GM23338 (cell line): ENCODE data around the gene COL4A1. TPM values are rescaled to one million over a fixed set of nuclear protein-coding genes. Genes with fewer than 3 reads are reported as not detected.

Source experiments
- ATAC-seq: fragments of 200-7000 bp; cut with Tn5 transposase; 3 replicates; pipeline ENCODE4 v1.9.1; 2020
- DNase-seq: peaks from one replicate; pipeline ENCODE4 v3.0.0-alpha.2; 2015; ENCODE audit warnings: low spot score
- H2AFZ ChIP-seq: fragments of 200-600 bp; sonication (generic); 2 replicates; pipeline ENCODE4 v1.8.0; 2016; ENCODE audit warnings: antibody characterized with exemption, mild to moderate bottlenecking, moderate library complexity
- H3F3A ChIP-seq: fragments of 200-600 bp; sonication (generic); replicated peaks from 2 replicates; pipeline ENCODE4 v1.8.0; 2017; ENCODE audit warnings: antibody characterized with exemption, mixed run types, low read depth
- H3K27ac ChIP-seq: fragments of 200-600 bp; sonication (generic); 2 replicates; pipeline ENCODE4 v1.6.1; 2016; ENCODE audit warnings: low read depth
- H3K27me3 ChIP-seq: fragments of 200-600 bp; sonication (generic); 2 replicates; pipeline ENCODE4 v1.8.0; 2016; ENCODE audit warnings: mild to moderate bottlenecking, mixed run types, moderate library complexity; ENCODE audit not compliant: insufficient read depth
- H3K36me3 ChIP-seq: fragments of 200-600 bp; sonication (generic); 2 replicates; pipeline ENCODE4 v1.8.0; 2016; ENCODE audit warnings: mild to moderate bottlenecking; ENCODE audit not compliant: insufficient read depth
- H3K4me1 ChIP-seq: fragments of 200-600 bp; sonication (generic); 2 replicates; pipeline ENCODE4 v1.8.0; 2016; ENCODE audit warnings: mild to moderate bottlenecking, moderate library complexity; ENCODE audit not compliant: insufficient read depth
- H3K4me2 ChIP-seq: fragments of 200-600 bp; sonication (generic); 2 replicates; pipeline ENCODE4 v1.7.1; 2017; ENCODE audit warnings: mixed run types
- H3K4me3 ChIP-seq: fragments of 200-600 bp; sonication (generic); 2 replicates; pipeline ENCODE4 v1.6.1; 2016; ENCODE audit warnings: mixed run types
- H3K79me2 ChIP-seq: fragments of 200-600 bp; sonication (generic); replicated peaks from 2 replicates; pipeline ENCODE4 v1.8.0; 2017; ENCODE audit warnings: mild to moderate bottlenecking; ENCODE audit not compliant: insufficient read depth
- H3K9me2 ChIP-seq: fragments of 200-600 bp; sonication (generic); 2 replicates; pipeline ENCODE4 v1.8.0; 2017; ENCODE audit not compliant: insufficient read depth
- H4K20me1 ChIP-seq: fragments of 200-600 bp; sonication (generic); replicated peaks from 2 replicates; pipeline ENCODE4 v1.8.0; 2017; ENCODE audit warnings: mild to moderate bottlenecking; ENCODE audit not compliant: insufficient read depth
- H3K27ac Mint-ChIP-seq: 2 replicates; pipeline ENCODE4 v1.8.0; 2020; ENCODE audit warnings: inconsistent platforms, mild to moderate bottlenecking, moderate library complexity, mixed read lengths
- H3K27me3 Mint-ChIP-seq: 3 replicates; pipeline ENCODE4 v1.8.0; 2022; ENCODE audit warnings: low read depth, mild to moderate bottlenecking, moderate library complexity, mixed read lengths, inconsistent platforms; ENCODE audit not compliant: insufficient read depth, poor library complexity
- H3K36me3 Mint-ChIP-seq: 3 replicates; pipeline ENCODE4 v1.8.0; 2021; ENCODE audit warnings: low read depth, mild to moderate bottlenecking, inconsistent platforms, moderate library complexity, mixed read lengths
- H3K4me1 Mint-ChIP-seq: 3 replicates; pipeline ENCODE4 v1.8.0; 2020; ENCODE audit warnings: mild to moderate bottlenecking, inconsistent platforms, mixed read lengths
- H3K4me3 Mint-ChIP-seq: 3 replicates; pipeline ENCODE4 v1.8.0; 2021; ENCODE audit warnings: moderate library complexity, mild to moderate bottlenecking, inconsistent platforms, mixed read lengths
- H3K9me3 Mint-ChIP-seq: 3 replicates; pipeline ENCODE4 v1.8.0; 2020; ENCODE audit warnings: moderate library complexity, mild to moderate bottlenecking, inconsistent platforms, mixed read lengths
- CREB1 ChIP-seq: fragments of 250-450 bp; sonication (Bioruptor Pico); IDR thresholded peaks from 2 replicates; pipeline ENCODE4 v1.5.0; 2020; ENCODE audit warnings: low read depth, mild to moderate bottlenecking, moderate library complexity
- EZH2 ChIP-seq: fragments of 200-600 bp; sonication (generic); IDR thresholded peaks from one replicate; pipeline ENCODE4 v1.8.0; 2017; ENCODE audit warnings: antibody characterized with exemption, mild to moderate bottlenecking, low read depth; ENCODE audit not compliant: unreplicated experiment
- EZH2phosphoT487 ChIP-seq: fragments of 200-600 bp; sonication (generic); IDR thresholded peaks from one replicate; pipeline ENCODE4 v1.8.1; 2018; ENCODE audit warnings: antibody characterized with exemption; ENCODE audit not compliant: unreplicated experiment
- JUNB ChIP-seq: IDR thresholded peaks from one replicate; pipeline ENCODE4 v1.6.1; 2016; ENCODE audit warnings: antibody characterized with exemption; ENCODE audit not compliant: unreplicated experiment
- POLR2AphosphoS5 ChIP-seq: IDR thresholded peaks from 2 replicates; pipeline ENCODE4 v1.6.1; 2016; ENCODE audit warnings: antibody characterized with exemption, low read depth
- ZNF114 ChIP-seq: fragments of 250-450 bp; sonication (Bioruptor Pico); IDR thresholded peaks from 2 replicates; pipeline ENCODE4 v1.5.0; 2020; ENCODE audit warnings: mild to moderate bottlenecking, moderate library complexity
- ZNF331 ChIP-seq: fragments of 250-450 bp; sonication (Bioruptor Pico); IDR thresholded peaks from 2 replicates; pipeline ENCODE4 v1.5.0; 2020; ENCODE audit warnings: low read depth, mild to moderate bottlenecking, moderate library complexity
- polyA plus RNA-seq: library from polyadenylated mRNA; unstranded; fragments of >200 nt; fragmentation: Nextera tagmentation; extraction: Ambion mirVana; gene quantifications from 2 replicates; pipeline ENCODE4 v1.2.1, GENCODE V29; 2016
- total RNA-seq: library from RNA; depleted of rRNA; stranded (reverse); fragments of >200 nt; shearing (Covaris generic); gene quantifications from 2 replicates; pipeline ENCODE4 v1.2.3, GENCODE V29; 2014
- TF ChIP-seq, protein P1 (sequence below): IDR thresholded peaks from 2 replicates; pipeline ENCODE4 v1.6.1; 2016; ENCODE audit warnings: antibody characterized with exemption
- TF ChIP-seq, protein P2 (sequence below): fragments of 250-450 bp; sonication (Bioruptor Pico); IDR thresholded peaks from 2 replicates; pipeline ENCODE4 v1.5.0; 2020; ENCODE audit warnings: mild to moderate bottlenecking, moderate library complexity

The COL4A1 gene
- total and polyA plus RNA-seq, 2 experiments from 2014 or later, result 39.1 to 110 TPM

DNA sequence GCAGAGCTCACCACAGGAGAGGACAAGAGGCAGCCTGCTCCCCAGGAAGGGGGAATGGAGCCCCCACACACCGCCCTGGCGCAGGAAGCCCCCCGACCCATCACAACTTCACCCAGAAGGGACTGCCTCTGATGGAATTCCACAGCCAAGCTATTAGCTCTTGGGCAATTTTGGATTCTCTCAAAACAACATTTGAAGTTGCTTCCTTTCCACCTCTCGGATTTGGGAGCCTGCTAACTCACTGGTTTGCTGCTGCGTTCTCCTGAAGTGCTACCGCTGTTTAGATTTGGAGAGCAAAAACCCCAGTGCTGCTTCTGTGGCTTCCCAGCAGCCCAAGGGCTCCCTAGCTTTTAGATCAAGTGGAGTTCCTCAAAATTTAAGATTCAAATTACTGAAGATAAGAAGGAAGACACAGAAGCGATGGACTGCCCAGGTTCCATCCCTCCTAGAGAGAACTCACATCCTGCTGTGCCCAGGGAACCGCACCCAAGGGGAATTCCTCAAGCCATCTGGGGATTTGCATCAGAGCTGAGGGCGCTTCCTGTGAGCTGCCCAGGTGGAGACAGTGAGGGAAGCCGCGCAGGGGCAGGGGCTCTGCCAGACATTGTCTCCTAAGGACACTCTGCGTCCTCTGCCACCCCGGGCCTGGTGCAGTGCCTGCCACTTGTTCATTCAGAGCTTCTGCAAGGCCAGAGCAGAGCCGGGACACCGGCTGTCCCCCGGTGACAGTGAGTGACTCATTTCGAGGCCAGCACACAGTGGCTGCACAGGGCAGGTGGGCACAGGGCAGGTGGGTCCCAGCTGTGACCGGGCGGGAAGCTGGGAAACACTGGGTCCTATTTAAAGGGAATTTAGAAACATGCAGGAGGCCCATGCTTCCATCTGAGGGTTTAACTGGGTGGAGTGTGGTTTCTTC is 45.5 kb downstream of the COL4A1 start (continued):
- TF ChIP-seq, protein P1, sequence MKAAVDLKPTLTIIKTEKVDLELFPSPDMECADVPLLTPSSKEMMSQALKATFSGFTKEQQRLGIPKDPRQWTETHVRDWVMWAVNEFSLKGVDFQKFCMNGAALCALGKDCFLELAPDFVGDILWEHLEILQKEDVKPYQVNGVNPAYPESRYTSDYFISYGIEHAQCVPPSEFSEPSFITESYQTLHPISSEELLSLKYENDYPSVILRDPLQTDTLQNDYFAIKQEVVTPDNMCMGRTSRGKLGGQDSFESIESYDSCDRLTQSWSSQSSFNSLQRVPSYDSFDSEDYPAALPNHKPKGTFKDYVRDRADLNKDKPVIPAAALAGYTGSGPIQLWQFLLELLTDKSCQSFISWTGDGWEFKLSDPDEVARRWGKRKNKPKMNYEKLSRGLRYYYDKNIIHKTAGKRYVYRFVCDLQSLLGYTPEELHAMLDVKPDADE, result no peak
- TF ChIP-seq POLR2AphosphoS5 (no peak), CREB1 (CRISPR knock-in tag) (no peak), ZNF114 (CRISPR knock-in tag) (no peak), EZH2 (no peak), JUNB (no peak)

DNA sequence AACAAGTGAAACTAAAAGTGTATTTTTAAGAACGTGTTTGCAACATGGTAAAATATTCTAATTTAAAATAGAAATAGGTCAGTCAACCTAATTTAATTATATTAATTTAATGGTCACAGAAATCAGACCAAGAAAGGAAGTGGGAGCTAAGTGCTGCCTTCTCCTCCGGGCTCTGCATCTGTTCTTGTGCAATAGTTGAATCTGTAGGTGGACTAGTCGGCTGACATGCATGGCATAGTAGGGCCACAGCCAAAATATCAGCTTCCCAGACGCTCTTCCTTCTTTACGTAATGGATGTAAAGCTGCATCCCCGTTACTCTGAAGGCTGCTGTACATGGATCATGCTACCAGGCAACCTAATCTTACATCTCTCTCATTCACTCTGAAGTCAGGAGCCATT is 47.3 kb downstream of the COL4A1 start:
- Histone ChIP-seq H3K4me3 (no peak overlapping the region), H3K36me3 (no peaks in the 10 kb centered on the region), H3K4me1 (peaks cover 21% of the 10 kb centered on the region), H3K79me2 (peaks cover 35% of the 10 kb centered on the region), H3F3A (no peaks in the 10 kb centered on the region), H3K4me2 (no peak overlapping the region), H3K9me2 (no peaks in the 10 kb centered on the region), H3K27ac (no peak overlapping the region), H3K27me3 (no peaks in the 10 kb centered on the region), H4K20me1 (no peaks in the 10 kb centered on the region), H2AFZ (no peak overlapping the region)
- Mint-ChIP-seq H3K4me3 (no peak overlapping the region), H3K36me3 (no peaks in the 10 kb centered on the region; the same call in 2 of the 3 replicates), H3K27me3 (peaks cover 7% of the 10 kb centered on the region), H3K9me3 (no peaks in the 10 kb centered on the region; the same call in 2 of the 3 replicates), H3K27ac (no peak overlapping the region), H3K4me1 (peaks cover 37% of the 10 kb centered on the region)
- DNase-seq, result no peak
- no peak for ATAC-seq
- TF ChIP-seq EZH2phosphoT487, result no peak
- TF ChIP-seq EZH2, result no peak
- no peak for TF ChIP-seq ZNF331 (CRISPR knock-in tag)
- TF ChIP-seq, protein P2, sequence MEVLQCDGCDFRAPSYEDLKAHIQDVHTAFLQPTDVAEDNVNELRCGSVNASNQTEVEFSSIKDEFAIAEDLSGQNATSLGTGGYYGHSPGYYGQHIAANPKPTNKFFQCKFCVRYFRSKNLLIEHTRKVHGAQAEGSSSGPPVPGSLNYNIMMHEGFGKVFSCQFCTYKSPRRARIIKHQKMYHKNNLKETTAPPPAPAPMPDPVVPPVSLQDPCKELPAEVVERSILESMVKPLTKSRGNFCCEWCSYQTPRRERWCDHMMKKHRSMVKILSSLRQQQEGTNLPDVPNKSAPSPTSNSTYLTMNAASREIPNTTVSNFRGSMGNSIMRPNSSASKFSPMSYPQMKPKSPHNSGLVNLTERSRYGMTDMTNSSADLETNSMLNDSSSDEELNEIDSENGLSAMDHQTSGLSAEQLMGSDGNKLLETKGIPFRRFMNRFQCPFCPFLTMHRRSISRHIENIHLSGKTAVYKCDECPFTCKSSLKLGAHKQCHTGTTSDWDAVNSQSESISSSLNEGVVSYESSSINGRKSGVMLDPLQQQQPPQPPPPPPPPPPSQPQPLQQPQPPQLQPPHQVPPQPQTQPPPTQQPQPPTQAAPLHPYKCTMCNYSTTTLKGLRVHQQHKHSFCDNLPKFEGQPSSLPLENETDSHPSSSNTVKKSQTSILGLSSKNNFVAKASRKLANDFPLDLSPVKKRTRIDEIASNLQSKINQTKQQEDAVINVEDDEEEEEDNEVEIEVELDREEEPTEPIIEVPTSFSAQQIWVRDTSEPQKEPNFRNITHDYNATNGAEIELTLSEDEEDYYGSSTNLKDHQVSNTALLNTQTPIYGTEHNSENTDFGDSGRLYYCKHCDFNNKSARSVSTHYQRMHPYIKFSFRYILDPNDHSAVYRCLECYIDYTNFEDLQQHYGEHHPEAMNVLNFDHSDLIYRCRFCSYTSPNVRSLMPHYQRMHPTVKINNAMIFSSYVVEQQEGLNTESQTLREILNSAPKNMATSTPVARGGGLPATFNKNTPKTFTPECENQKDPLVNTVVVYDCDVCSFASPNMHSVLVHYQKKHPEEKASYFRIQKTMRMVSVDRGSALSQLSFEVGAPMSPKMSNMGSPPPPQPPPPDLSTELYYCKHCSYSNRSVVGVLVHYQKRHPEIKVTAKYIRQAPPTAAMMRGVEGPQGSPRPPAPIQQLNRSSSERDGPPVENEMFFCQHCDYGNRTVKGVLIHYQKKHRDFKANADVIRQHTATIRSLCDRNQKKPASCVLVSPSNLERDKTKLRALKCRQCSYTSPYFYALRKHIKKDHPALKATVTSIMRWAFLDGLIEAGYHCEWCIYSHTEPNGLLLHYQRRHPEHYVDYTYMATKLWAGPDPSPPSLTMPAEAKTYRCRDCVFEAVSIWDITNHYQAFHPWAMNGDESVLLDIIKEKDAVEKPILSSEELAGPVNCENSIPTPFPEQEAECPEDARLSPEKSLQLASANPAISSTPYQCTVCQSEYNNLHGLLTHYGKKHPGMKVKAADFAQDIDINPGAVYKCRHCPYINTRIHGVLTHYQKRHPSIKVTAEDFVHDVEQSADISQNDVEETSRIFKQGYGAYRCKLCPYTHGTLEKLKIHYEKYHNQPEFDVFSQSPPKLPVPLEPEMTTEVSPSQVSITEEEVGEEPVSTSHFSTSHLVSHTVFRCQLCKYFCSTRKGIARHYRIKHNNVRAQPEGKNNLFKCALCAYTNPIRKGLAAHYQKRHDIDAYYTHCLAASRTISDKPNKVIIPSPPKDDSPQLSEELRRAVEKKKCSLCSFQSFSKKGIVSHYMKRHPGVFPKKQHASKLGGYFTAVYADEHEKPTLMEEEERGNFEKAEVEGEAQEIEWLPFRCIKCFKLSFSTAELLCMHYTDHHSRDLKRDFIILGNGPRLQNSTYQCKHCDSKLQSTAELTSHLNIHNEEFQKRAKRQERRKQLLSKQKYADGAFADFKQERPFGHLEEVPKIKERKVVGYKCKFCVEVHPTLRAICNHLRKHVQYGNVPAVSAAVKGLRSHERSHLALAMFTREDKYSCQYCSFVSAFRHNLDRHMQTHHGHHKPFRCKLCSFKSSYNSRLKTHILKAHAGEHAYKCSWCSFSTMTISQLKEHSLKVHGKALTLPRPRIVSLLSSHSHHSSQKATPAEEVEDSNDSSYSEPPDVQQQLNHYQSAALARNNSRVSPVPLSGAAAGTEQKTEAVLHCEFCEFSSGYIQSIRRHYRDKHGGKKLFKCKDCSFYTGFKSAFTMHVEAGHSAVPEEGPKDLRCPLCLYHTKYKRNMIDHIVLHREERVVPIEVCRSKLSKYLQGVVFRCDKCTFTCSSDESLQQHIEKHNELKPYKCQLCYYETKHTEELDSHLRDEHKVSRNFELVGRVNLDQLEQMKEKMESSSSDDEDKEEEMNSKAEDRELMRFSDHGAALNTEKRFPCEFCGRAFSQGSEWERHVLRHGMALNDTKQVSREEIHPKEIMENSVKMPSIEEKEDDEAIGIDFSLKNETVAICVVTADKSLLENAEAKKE, result no peak
